ENCODE measurements around the gene ZNF74.

- TF ChIP-seq POLR2A (IDR thresholded peaks at IDR 0.05; ENCODE audit: extremely low read depth, insufficient read length) (no peak), CTCF (IDR thresholded peaks at IDR 0.05; ENCODE audit: low read depth, low read length) (no peak), MAX (IDR thresholded peaks at IDR 0.05; ENCODE audit: low read depth, low read length) (no peak)
Observed at GRCh38 chr22:20424932-20425565, 31.1 kb downstream of the ZNF74 start.
